ENCODE results near the gene HIVEP3.

HIVEP3 gene

GRCh38 chr1:41918450-41919043 lies at the start of gene HIVEP3:
Gene HIVEP3, minus strand, starts transcription at chr1:41918922.
- no peak for DNase-seq (ENCODE audit: extremely low spot score)
- TF ChIP-seq CTCF (IDR thresholded peaks at IDR 0.05; ENCODE audit: control extremely low read depth, extremely low read depth, low read depth, missing control alignments): no peak
- ChIA-PET POLR2A (no interaction called here), CTCF (no interaction called here)

GRCh38 chr1:41964400-41964799 lies 45.7 kb upstream of the HIVEP3 start:
- CTCF ChIA-PET: interaction anchor here (1.0 kb wide), 1 partner anchor 34 kb away, joined by 3 read pairs; no protein-coding TSS in a partner anchor
- DNase-seq (ENCODE audit: extremely low spot score): no peak
- no peak for TF ChIP-seq CTCF (IDR thresholded peaks at IDR 0.05; ENCODE audit: control extremely low read depth, extremely low read depth, low read depth, missing control alignments)
- POLR2A ChIA-PET: no interaction called here

GRCh38 chr1:41963636-41964035 lies 44.9 kb upstream of the HIVEP3 start:
- no peak for TF ChIP-seq CTCF (IDR thresholded peaks at IDR 0.05; ENCODE audit: control extremely low read depth, extremely low read depth, low read depth, missing control alignments)
- POLR2A ChIA-PET: no interaction called here
- DNase-seq (ENCODE audit: extremely low spot score): no peak
- CTCF ChIA-PET: no interaction called here

DNA sequence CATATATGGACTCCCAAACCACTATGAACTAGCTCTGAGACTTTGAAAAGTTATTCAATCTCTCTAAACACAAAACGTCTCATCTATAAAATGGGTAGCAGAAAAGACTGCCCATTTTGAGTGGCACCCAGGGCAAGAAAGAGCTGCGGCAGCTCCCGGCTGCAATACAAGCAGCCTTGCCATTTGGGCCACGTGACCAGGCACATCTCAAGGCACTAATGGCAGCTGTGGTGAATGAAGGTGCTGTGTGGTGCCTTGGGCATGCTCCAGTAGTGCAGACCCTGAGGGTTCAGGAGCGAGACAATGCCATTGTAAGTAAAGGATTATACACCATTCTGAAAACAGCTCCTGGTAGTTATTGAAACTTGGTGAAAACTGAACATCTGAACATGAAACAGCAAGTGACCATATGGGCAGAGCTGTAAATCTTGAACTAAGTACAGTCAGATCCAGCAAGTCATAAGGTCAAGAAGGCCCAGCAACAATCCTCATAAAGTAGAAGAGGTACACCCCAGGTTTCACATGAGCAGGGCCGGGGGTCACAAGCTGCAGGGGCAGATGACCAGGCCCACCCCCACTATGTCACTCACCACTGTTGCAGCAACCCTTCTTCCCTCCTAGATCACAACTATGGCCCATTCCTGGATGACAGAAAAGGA lies 39.4 kb upstream of the HIVEP3 start:
- no peak for DNase-seq (ENCODE audit: extremely low spot score)
- POLR2A ChIA-PET: no interaction called here
- CTCF ChIA-PET: interaction anchor here (0.9 to 1.5 kb wide), 6 partner anchors 11 to 146 kb away, joined by 3 to 4 read pairs (median 3); no protein-coding TSS in a partner anchor
- TF ChIP-seq CTCF (IDR thresholded peaks at IDR 0.05; ENCODE audit: control extremely low read depth, extremely low read depth, low read depth, missing control alignments): no peak

GRCh38 chr1:41957568-41957967 lies 38.8 kb upstream of the HIVEP3 start:
- ChIA-PET POLR2A (no interaction called here), CTCF (interaction anchor here (0.9 to 1.5 kb wide), 5 partner anchors 11 to 145 kb away, joined by 3 to 4 read pairs (median 3); no protein-coding TSS in a partner anchor)
- no peak for TF ChIP-seq CTCF (IDR thresholded peaks at IDR 0.05; ENCODE audit: control extremely low read depth, extremely low read depth, low read depth, missing control alignments)
- DNase-seq (ENCODE audit: extremely low spot score): no peak

- DNase-seq (ENCODE audit: extremely low spot score): peak; percentile 61
- TF ChIP-seq CTCF (IDR thresholded peaks at IDR 0.05; ENCODE audit: control extremely low read depth, extremely low read depth, low read depth, missing control alignments): no peak
- POLR2A ChIA-PET: no interaction called here
- CTCF ChIA-PET: interaction anchor here (0.8 kb wide), 1 partner anchor 382 kb away, joined by 3 read pairs; no protein-coding TSS in a partner anchor
Measured at GRCh38 chr1:41955461-41956159, 36.9 kb upstream of the HIVEP3 start.

Measured in GM10248 (cell line).